Vagina (tissue), 2 donors: ENCODE results near the gene MAP1B.

Experiments
- POLR2A ChIP-seq, 2 donors: fragments of 450-650 bp; IDR thresholded peaks; one replicate each; pipeline ENCODE4 v1.6.1; 2017; ENCODE audit warnings: antibody characterized with exemption in 2 of 2, mild to moderate bottlenecking in 2 of 2, moderate library complexity in 2 of 2
- TF ChIP-seq, protein P1 (sequence below), 3 experiments: fragments of 450-650 bp in 2 of 3; fragments of 200-600 bp in 1 of 3; sonication (generic) in 1 of 3; IDR thresholded peaks; one replicate each; pipeline ENCODE4 v1.5.1; 2017 to 2019; ENCODE audit warnings: antibody characterized with exemption in 3 of 3, mild to moderate bottlenecking in 2 of 3, moderate library complexity in 2 of 3

DNA sequence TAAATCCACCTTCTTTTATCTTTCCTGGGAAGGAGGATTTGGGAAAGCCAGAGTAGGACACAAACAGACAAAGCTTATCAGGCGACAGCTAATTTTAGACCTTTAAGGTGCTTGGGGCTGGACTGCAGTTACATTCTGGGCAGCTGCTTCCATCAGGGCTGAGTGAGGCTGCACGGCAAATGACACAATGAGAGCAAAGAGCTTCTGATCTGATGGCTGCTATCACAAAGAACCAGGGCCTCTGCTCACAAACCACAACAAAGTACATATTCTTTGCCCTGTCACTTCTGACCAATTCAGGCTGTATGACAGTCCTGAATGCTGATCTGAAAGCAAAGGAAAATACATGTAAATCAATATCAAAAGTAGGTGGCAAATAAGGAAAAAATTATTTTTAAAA lies 119.7 kb downstream of the MAP1B start:
- TF ChIP-seq, protein P1, sequence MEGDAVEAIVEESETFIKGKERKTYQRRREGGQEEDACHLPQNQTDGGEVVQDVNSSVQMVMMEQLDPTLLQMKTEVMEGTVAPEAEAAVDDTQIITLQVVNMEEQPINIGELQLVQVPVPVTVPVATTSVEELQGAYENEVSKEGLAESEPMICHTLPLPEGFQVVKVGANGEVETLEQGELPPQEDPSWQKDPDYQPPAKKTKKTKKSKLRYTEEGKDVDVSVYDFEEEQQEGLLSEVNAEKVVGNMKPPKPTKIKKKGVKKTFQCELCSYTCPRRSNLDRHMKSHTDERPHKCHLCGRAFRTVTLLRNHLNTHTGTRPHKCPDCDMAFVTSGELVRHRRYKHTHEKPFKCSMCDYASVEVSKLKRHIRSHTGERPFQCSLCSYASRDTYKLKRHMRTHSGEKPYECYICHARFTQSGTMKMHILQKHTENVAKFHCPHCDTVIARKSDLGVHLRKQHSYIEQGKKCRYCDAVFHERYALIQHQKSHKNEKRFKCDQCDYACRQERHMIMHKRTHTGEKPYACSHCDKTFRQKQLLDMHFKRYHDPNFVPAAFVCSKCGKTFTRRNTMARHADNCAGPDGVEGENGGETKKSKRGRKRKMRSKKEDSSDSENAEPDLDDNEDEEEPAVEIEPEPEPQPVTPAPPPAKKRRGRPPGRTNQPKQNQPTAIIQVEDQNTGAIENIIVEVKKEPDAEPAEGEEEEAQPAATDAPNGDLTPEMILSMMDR (IDR thresholded peaks at IDR 0.05): no peak
- TF ChIP-seq POLR2A (IDR thresholded peaks at IDR 0.05): no peak
